Measurements from ENCODE around the gene CDC20. TPM values are rescaled to one million over a fixed set of nuclear protein-coding genes. Genes with fewer than 3 reads are reported as not detected.
A peak's percentile ranks its signal among the peaks of the same experiment; 100 is the strongest.

Gene CDC20
- total and polyA plus RNA-seq, 2 of the 4 experiments (the other 2 are of a cell fraction) = 103 to 107 TPM

DNA sequence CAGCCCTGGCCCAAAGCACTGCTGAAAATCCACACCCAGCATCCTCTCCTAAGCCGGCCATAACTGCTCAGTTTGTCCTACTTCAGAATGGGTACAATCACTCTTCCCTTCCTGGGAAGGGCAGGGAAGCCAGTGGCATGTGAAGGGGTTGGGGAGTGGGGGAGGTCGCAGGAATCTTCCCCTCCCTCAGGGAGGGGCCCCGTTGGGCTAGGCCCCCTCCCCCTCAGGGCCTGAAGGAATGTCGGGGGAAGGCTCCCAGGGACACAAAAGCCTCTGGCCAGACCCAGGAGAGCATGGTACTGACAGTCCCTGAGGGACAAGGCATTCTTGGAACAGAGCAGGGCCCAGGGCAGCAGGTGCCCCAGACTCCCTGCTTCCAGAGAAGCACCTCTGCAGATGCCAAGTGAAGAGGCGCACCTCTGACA lies 7.8 kb downstream of the CDC20 start:
- Histone ChIP-seq H3K4ac (ENCODE audit: low read depth, low read length) (peak overlapping the region; percentile 99), H3K9me1 (ENCODE audit: insufficient read depth, low read length) (peaks cover 10% of the 10 kb centered on the region; the same call in 1 of the 2 replicates), H2AFZ (replicated peaks; ENCODE audit: low read length, poor library complexity) (peak overlapping the region; percentile 98), H3K56ac (ENCODE audit: extremely low read depth, insufficient read depth, low read length) (peak overlapping the region; percentile 99; the same call in 1 of the 2 replicates), H3K27me3 (ENCODE audit: control insufficient read depth, insufficient read depth, low read length) (no peaks in the 10 kb centered on the region), H2AK9ac (replicated peaks; ENCODE audit: low read depth, low read length, poor library complexity) (peak overlapping the region; percentile 100), H3K4me3 (ENCODE audit: insufficient read depth, low read depth, low read length) (peak overlapping the region; percentile 80), H3K23ac (ENCODE audit: low read depth, low read length) (peak overlapping the region; percentile 97), H4K20me1 (ENCODE audit: insufficient read depth, low read length) (peaks cover 23% of the 10 kb centered on the region), H3K4me2 (ENCODE audit: low read depth, low read length) (peak overlapping the region; percentile 87), H3K18ac (ENCODE audit: low read depth, low read length) (no peak overlapping the region), H2BK20ac (ENCODE audit: low read depth, low read length) (no peak overlapping the region), H2AK5ac (ENCODE audit: low read depth, low read length) (peak overlapping the region; percentile 99), H2BK120ac (ENCODE audit: low read depth, low read length) (0 out of 2 replicates have a peak overlapping the region, but pooled peaks have one; percentile 68), H2BK5ac (ENCODE audit: low read depth, low read length, poor library complexity, severe bottlenecking) (peak overlapping the region; percentile 91), H3K27ac (ENCODE audit: insufficient read depth, low read length) (peak overlapping the region; percentile 93), H3K14ac (replicated peaks; ENCODE audit: low read depth, low read length) (peak overlapping the region; percentile 99), H3K9ac (ENCODE audit: low read depth, low read length) (peak overlapping the region; percentile 90), H4K8ac (ENCODE audit: low read depth in 2 of 2, low read length in 2 of 2) (peak overlapping the region; percentile 90 to 97), H3K4me1 (ENCODE audit: control insufficient read depth, insufficient read depth, low read length) (peaks cover 13% of the 10 kb centered on the region), H3K9me3 (ENCODE audit: control insufficient read depth, insufficient read depth, low read length) (no peaks in the 10 kb centered on the region), H3K79me1 (ENCODE audit: low read depth in 1 of 2, low read length in 2 of 2) (peaks cover 24 to 74% of the 10 kb centered on the region in 2 experiments), H4K5ac (ENCODE audit: low read depth, low read length) (peak overlapping the region; percentile 31), H2BK15ac (ENCODE audit: low read depth, low read length) (no peak overlapping the region), H3K36me3 (ENCODE audit: control insufficient read depth, insufficient read depth, low read length) (peaks cover 36% of the 10 kb centered on the region), H4K91ac (ENCODE audit: insufficient read depth, low read depth, low read length) (peak overlapping the region; percentile 93)
- no TSS peak for BruUV-seq (replicated peaks)
- in situ Hi-C loops (cut with MboI; ENCODE audit: low sequenced_read_pairs) = no loop called here
- ATAC-seq (ENCODE audit: low read depth) (no peak), DNase-seq (no peak)
- intact Hi-C loops (cut with micrococcal nuclease) = no loop called here
- ChIA-PET CTCF (no interaction called here), POLR2A (ENCODE audit: unreplicated experiment) (no interaction called here)
- no CpG with 5 or more reads among the region's 5 CpGs for WGBS, 2 experiments (ENCODE audit: extremely low coverage in 2 of 2, insufficient read length in 1 of 2)
- TF ChIP-seq RAD21 (IDR thresholded peaks at IDR 0.05; ENCODE audit: low read length) = no peak
- dilution Hi-C loops (cut with HindIII; ENCODE audit: low sequenced_read_pairs, unreplicated experiment) = no loop called here

All from IMR-90 (cell line).